Amniotic stem cell (primary cell): ENCODE data around the gene NCDN.

Experiments
- DNase-seq: peaks from one replicate; lab custom pipeline; 2025; lab: John Stamatoyannopoulos, UW

NCDN gene

GRCh38 chr1:35592991-35593769 lies 35.6 kb downstream of the NCDN start:
- no peak for DNase-seq

GRCh38 chr1:35594005-35594760 lies 36.6 kb downstream of the NCDN start:
- DNase-seq: no peak

- no peak for DNase-seq
Measured at GRCh38 chr1:35595684-35596083, 38.1 kb downstream of the NCDN start.

GRCh38 chr1:35597870-35598269 lies 40.3 kb downstream of the NCDN start:
- no peak for DNase-seq

GRCh38 chr1:35598895-35599294 lies 41.3 kb downstream of the NCDN start:
- no peak for DNase-seq

- DNase-seq: no peak
Measured at GRCh38 chr1:35599411-35599810, 41.8 kb downstream of the NCDN start.

- no peak for DNase-seq
Measured at GRCh38 chr1:35600593-35600992, 43.0 kb downstream of the NCDN start.

GRCh38 chr1:35603468-35603867 lies 45.9 kb downstream of the NCDN start:
- no peak for DNase-seq

GRCh38 chr1:35603941-35604340 lies 46.3 kb downstream of the NCDN start:
- no peak for DNase-seq

- no peak for DNase-seq
Measured at GRCh38 chr1:35605071-35605866, 47.7 kb downstream of the NCDN start.

GRCh38 chr1:35605867-35606182 lies 48.2 kb downstream of the NCDN start:
- DNase-seq: no peak

- DNase-seq: no peak
Measured at GRCh38 chr1:35611655-35612054, 54.1 kb downstream of the NCDN start.

- no peak for DNase-seq
Measured at GRCh38 chr1:35615440-35615839, 57.8 kb downstream of the NCDN start.
